A673 (cell line): ENCODE measurements around the gene KLK14. TPM values are rescaled to one million over a fixed set of nuclear protein-coding genes. Genes with fewer than 3 reads are reported as not detected.

Experiments
- BruUV-seq: library from RNA; stranded (reverse); fragments of 400-500 nt; replicated peaks from 2 replicates; lab custom pipeline; 2021; lab: Mats Ljungman, UMichigan
- CTCF ChIA-PET: fragments of 300-600 bp; sonication (Branson Sonifier 250); formaldehyde crosslinking; loops from one replicate; lab custom pipeline; 2022; ENCODE audit warnings: antibody characterized with exemption; lab: Charles Lee
- POLR2A ChIA-PET: fragments of 300-600 bp; sonication (Branson Sonifier 250); formaldehyde crosslinking; loops from one replicate; lab custom pipeline; 2022; ENCODE audit warnings: antibody characterized with exemption; ENCODE audit not compliant: low non-redundant PET; lab: Charles Lee
- DNase-seq: peaks from one replicate; pipeline ENCODE4 v3.0.0-alpha.2; 2015; ENCODE audit warnings: low spot score
- H3K27ac ChIP-seq: fragments of 200-600 bp; sonication (generic); 2 replicates; pipeline ENCODE4 v1.5.1; 2016; ENCODE audit warnings: mixed run types, low read depth, mild to moderate bottlenecking, mixed read lengths, antibody characterized with exemption, low read length; ENCODE audit not compliant: poor library complexity, severe bottlenecking
- H3K27me3 ChIP-seq: fragments of 200-600 bp; sonication (generic); replicated peaks from 2 replicates; pipeline ENCODE4 v1.6.1; 2017; ENCODE audit warnings: mixed run types, low read depth, mild to moderate bottlenecking, mixed read lengths, antibody characterized with exemption, low read length; ENCODE audit not compliant: insufficient read depth, poor library complexity
- H3K36me3 ChIP-seq: fragments of 200-600 bp; sonication (generic); 2 replicates; pipeline ENCODE4 v1.6.1; 2016; ENCODE audit warnings: mixed run types, mild to moderate bottlenecking, mixed read lengths, antibody characterized with exemption, low read length; ENCODE audit not compliant: insufficient read depth, poor library complexity, severe bottlenecking
- H3K4me1 ChIP-seq: fragments of 200-600 bp; sonication (generic); 2 replicates; pipeline ENCODE4 v1.6.1; 2017; ENCODE audit warnings: mixed run types, mild to moderate bottlenecking, mixed read lengths, antibody characterized with exemption, low read length; ENCODE audit not compliant: insufficient read depth, poor library complexity, severe bottlenecking
- H3K4me3 ChIP-seq: fragments of 200-600 bp; sonication (generic); 2 replicates; pipeline ENCODE4 v1.5.1; 2016; ENCODE audit warnings: low read depth, mixed run types, mild to moderate bottlenecking, mixed read lengths, low read length; ENCODE audit not compliant: poor library complexity, severe bottlenecking
- H3K9me3 ChIP-seq: fragments of 200-600 bp; sonication (generic); 2 replicates; pipeline ENCODE4 v1.6.1; 2016; ENCODE audit warnings: mixed run types, low read depth, mild to moderate bottlenecking, mixed read lengths, antibody characterized with exemption, low read length; ENCODE audit not compliant: poor library complexity, severe bottlenecking
- CTCF ChIP-seq: fragments of 300-800, 200-600 bp; sonication (generic); conservative IDR thresholded peaks from 2 replicates; pipeline ENCODE4 v1.5.1; 2017; ENCODE audit warnings: low read depth, mild to moderate bottlenecking, antibody characterized with exemption, low read length, moderate library complexity, mixed read lengths
- EZH2 ChIP-seq: fragments of 200-600 bp; sonication (generic); IDR thresholded peaks from 2 replicates; pipeline ENCODE4 v1.6.1; 2017; ENCODE audit warnings: borderline replicate concordance, low read depth, mild to moderate bottlenecking, mixed read lengths, antibody characterized with exemption, low read length; ENCODE audit not compliant: poor library complexity, severe bottlenecking
- intact Hi-C: fragments of 100-400 bp; cut with micrococcal nuclease; formaldehyde crosslinking; loops from one replicate; pipeline ENCODE4 v1.10.0; 2022; ENCODE audit not compliant: unreplicated experiment
- total RNA-seq: library from RNA; stranded (reverse); gene quantifications from 2 replicates; pipeline ENCODE4 v1.2.3, GENCODE V29; 2021

The KLK14 gene
- total RNA-seq, 1 experiment from 2014 or later = 1.2 TPM

GRCh38 chr19:51031880-51032225, 50.8 kb downstream of the KLK14 start:
- H3K36me3 ChIP-seq = no peaks in the 10 kb centered on the region
- peaks cover 18% of the 10 kb centered on the region for H3K27me3 ChIP-seq
- intact Hi-C loops = no loop called here
- H3K4me1 ChIP-seq = no peaks in the 10 kb centered on the region
- no peak overlapping the region for H3K4me3 ChIP-seq
- DNase-seq = no peak
- H3K27ac ChIP-seq = no peak overlapping the region
- POLR2A ChIA-PET = interaction anchor here (0.5 kb wide), 1 partner anchor 627 kb away, joined by 6 read pairs; no protein-coding TSS in a partner anchor
- no peak for TF ChIP-seq CTCF
- no peak for TF ChIP-seq EZH2
- H3K9me3 ChIP-seq = no peaks in the 10 kb centered on the region
- CTCF ChIA-PET = no interaction called here
- BruUV-seq = no TSS peak

- no TSS peak for BruUV-seq
- Histone ChIP-seq H3K36me3 (no peaks in the 10 kb centered on the region), H3K27ac (no peak overlapping the region), H3K27me3 (peaks cover 23% of the 10 kb centered on the region), H3K4me3 (no peak overlapping the region), H3K4me1 (no peaks in the 10 kb centered on the region), H3K9me3 (no peaks in the 10 kb centered on the region)
- POLR2A ChIA-PET = no interaction called here
- intact Hi-C loops = no loop called here
- CTCF ChIA-PET = no interaction called here
- no peak for DNase-seq
- TF ChIP-seq CTCF (no peak), EZH2 (no peak)
Observed at GRCh38 chr19:51031220-51031879, 51.3 kb downstream of the KLK14 start.

- intact Hi-C loops = no loop called here
- H3K4me1 ChIP-seq = no peaks in the 10 kb centered on the region
- no TSS peak for BruUV-seq
- no peaks in the 10 kb centered on the region for H3K9me3 ChIP-seq
- ChIA-PET CTCF (interaction anchor here (0.7 kb wide), 1 partner anchor 101 kb away, joined by 4 read pairs; no protein-coding TSS in a partner anchor), POLR2A (no interaction called here)
- TF ChIP-seq EZH2 (no peak), CTCF (no peak)
- H3K36me3 ChIP-seq = no peaks in the 10 kb centered on the region
- no peak overlapping the region for H3K27ac ChIP-seq
- no peak for DNase-seq
- no peak overlapping the region for H3K4me3 ChIP-seq
- peaks cover 30% of the 10 kb centered on the region for H3K27me3 ChIP-seq
Observed at GRCh38 chr19:51030631-51031030, 52.1 kb downstream of the KLK14 start.
